HCT116 (cell line): ENCODE results near the gene GNAS-AS1. TPM values are rescaled to one million over a fixed set of nuclear protein-coding genes. Genes with fewer than 3 reads are reported as not detected.

Experiments
- ATAC-seq: fragments of 200-7000 bp; cut with Tn5 transposase; 2 replicates; pipeline ENCODE4 v1.9.1; 2020; ENCODE audit warnings: mild to moderate bottlenecking, moderate library complexity
- BruUV-seq: library from RNA; stranded (reverse); fragments of 400-500 nt; replicated peaks from 2 replicates; lab custom pipeline; 2021; lab: Mats Ljungman, UMichigan
- CTCF ChIA-PET: fragments of 300-600 bp; sonication (Branson Sonifier 250); formaldehyde crosslinking; loops from one replicate; lab custom pipeline; 2021; ENCODE audit warnings: antibody characterized with exemption; lab: Charles Lee
- POLR2A ChIA-PET: fragments of 300-600, 350-600 bp; sonication (Branson Sonifier 250); formaldehyde crosslinking; loops from one replicate; lab custom pipeline; 2021; ENCODE audit warnings: antibody characterized with exemption; lab: Charles Lee
- RAD21 ChIA-PET, 2 experiments: fragments of 300-600 bp; sonication (Branson Sonifier 250); formaldehyde crosslinking; loops; one replicate each; lab custom pipeline; 2023; ENCODE audit warnings: low total read pairs in 2 of 2; ENCODE audit not compliant: uncharacterized antibody in 2 of 2, unreplicated experiment in 2 of 2, low non-redundant PET in 1 of 2; lab: Charles Lee
- DNase-seq: peaks from one replicate; pipeline ENCODE4 v3.0.0-alpha.2; 2010; ENCODE audit warnings: low read depth, low spot score
- H2AFZ ChIP-seq: fragments of 200-600 bp; shearing (Covaris generic), sonication (generic); 2 replicates; pipeline ENCODE4 v1.6.1; 2017; ENCODE audit warnings: low read depth, mixed run types, mixed read lengths, antibody characterized with exemption, low read length; ENCODE audit not compliant: poor library complexity, severe bottlenecking
- H3K27ac ChIP-seq: 2 replicates; pipeline ENCODE4 v1.5.1; 2012; ENCODE audit warnings: low read depth, low read length
- H3K27me3 ChIP-seq: fragments of 200-600 bp; sonication (generic); 2 replicates; pipeline ENCODE4 v1.6.1; 2016; ENCODE audit warnings: mixed run types, low read length, mixed read lengths; ENCODE audit not compliant: insufficient read depth
- H3K36me3 ChIP-seq, 2 experiments: fragments of 200-500 bp in 1 of 2; fragments of 200-600 bp in 1 of 2; sonication (Bioruptor generic) in 1 of 2; sonication (generic) in 1 of 2; 2 replicates each; pipeline versions ENCODE4 v1.5.1 to v1.6.1; 2014 to 2016; ENCODE audit warnings: low read length in 2 of 2, inconsistent platforms in 1 of 2, mixed read lengths in 1 of 2, mixed run types in 1 of 2; ENCODE audit not compliant: insufficient read depth in 2 of 2, control insufficient read depth in 1 of 2
- H3K4me1 ChIP-seq, 2 experiments: fragments of 200-600 bp in 1 of 2; sonication (generic) in 1 of 2; 2 replicates each; pipeline versions ENCODE4 v1.5.1 to v1.6.1; 2012 to 2017; ENCODE audit warnings: low read length in 2 of 2, inconsistent platforms in 1 of 2, mild to moderate bottlenecking in 1 of 2, mixed read lengths in 1 of 2, mixed run types in 1 of 2, moderate library complexity in 1 of 2; ENCODE audit not compliant: insufficient read depth in 2 of 2, control insufficient read depth in 1 of 2
- H3K4me2 ChIP-seq: fragments of 200-600 bp; sonication (generic); 2 replicates; pipeline ENCODE4 v1.6.1; 2017; ENCODE audit warnings: mixed run types, low read length, mixed read lengths
- H3K4me3 ChIP-seq, 2 experiments: fragments of 200-600 bp in 1 of 2; sonication (generic) in 1 of 2; replicated peaks in 1 of 2; 2 replicates each; pipeline ENCODE4 v1.5.1; 2011 to 2016; ENCODE audit warnings: low read length in 2 of 2, control low read depth in 1 of 2, low read depth in 1 of 2, mild to moderate bottlenecking in 1 of 2, mixed read lengths in 1 of 2, mixed run types in 1 of 2
- H3K79me2 ChIP-seq: fragments of 200-600 bp; sonication (generic); 2 replicates; pipeline ENCODE4 v1.6.1; 2017; ENCODE audit warnings: mild to moderate bottlenecking, mixed run types, low read length, moderate library complexity, mixed read lengths; ENCODE audit not compliant: insufficient read depth
- H3K9ac ChIP-seq: fragments of 200-600 bp; sonication (generic); 2 replicates; pipeline ENCODE4 v1.6.1; 2016; ENCODE audit warnings: low read length, mixed read lengths
- H3K9me2 ChIP-seq: fragments of 200-600 bp; sonication (generic), shearing (Covaris generic); 2 replicates; pipeline ENCODE4 v1.6.1; 2017; ENCODE audit warnings: mixed run types, mild to moderate bottlenecking, moderate library complexity; ENCODE audit not compliant: insufficient read depth
- H3K9me3 ChIP-seq, 2 experiments: fragments of 200-500 bp in 1 of 2; fragments of 200-600 bp in 1 of 2; sonication (Bioruptor generic) in 1 of 2; sonication (generic) in 1 of 2; 2 replicates each; pipeline ENCODE4 v1.6.1; 2014 to 2017; ENCODE audit warnings: low read length in 2 of 2, mixed read lengths in 2 of 2, inconsistent platforms in 1 of 2, low read depth in 1 of 2, mild to moderate bottlenecking in 1 of 2, mixed run types in 1 of 2, moderate library complexity in 1 of 2; ENCODE audit not compliant: control insufficient read depth in 1 of 2, insufficient read depth in 1 of 2
- H4K20me1 ChIP-seq: fragments of 200-600 bp; sonication (generic), shearing (Covaris generic); 2 replicates; pipeline ENCODE4 v1.6.1; 2017; ENCODE audit warnings: mixed run types, mild to moderate bottlenecking, moderate library complexity; ENCODE audit not compliant: insufficient read depth
- CEBPB ChIP-seq: IDR thresholded peaks from 2 replicates; pipeline ENCODE4 v1.6.1; 2012; ENCODE audit warnings: low read depth
- ELF1 ChIP-seq: IDR thresholded peaks from 2 replicates; pipeline ENCODE4 v1.6.1; 2012; ENCODE audit warnings: low read depth, borderline replicate concordance
- EZH2 ChIP-seq: fragments of 200-600 bp; sonication (generic); IDR thresholded peaks from 2 replicates; pipeline ENCODE4 v1.6.1; 2017; ENCODE audit warnings: antibody characterized with exemption, mixed run types
- JUND ChIP-seq: IDR thresholded peaks from 2 replicates; pipeline ENCODE4 v1.6.1; 2012
- RAD21 ChIP-seq: IDR thresholded peaks from 2 replicates; pipeline ENCODE4 v1.6.1; 2012; ENCODE audit warnings: low read depth, mild to moderate bottlenecking
- intact Hi-C: fragments of 100-400 bp; cut with micrococcal nuclease; formaldehyde crosslinking; loops from 2 replicates; pipeline ENCODE4 v1.10.0; 2022
- total RNA-seq: library from RNA; stranded (reverse); gene quantifications from one replicate; pipeline ENCODE4 v1.2.1, GENCODE V29; 2021; ENCODE audit not compliant: unreplicated experiment
- TF ChIP-seq, protein P1 (sequence below), 3 experiments: fragments of 200-600 bp in 1 of 3; sonication (generic) in 1 of 3; IDR thresholded peaks in 2 of 3; conservative IDR thresholded peaks in 1 of 3; 2 replicates each; pipeline ENCODE4 v1.5.1; 2012 to 2017; ENCODE audit warnings: low read depth in 2 of 3, low read length in 2 of 3, antibody characterized with exemption in 1 of 3, borderline replicate concordance in 1 of 3, control low read depth in 1 of 3, mild to moderate bottlenecking in 1 of 3, mixed read lengths in 1 of 3, mixed run types in 1 of 3, moderate library complexity in 1 of 3; ENCODE audit not compliant: insufficient read depth in 1 of 3
- TF ChIP-seq, protein P2 (sequence below): IDR thresholded peaks from 2 replicates; pipeline ENCODE4 v1.6.1; 2012; ENCODE audit warnings: low read depth

GNAS-AS1 gene
- total RNA-seq, 1 experiment from 2014 or later = not detected

DNA sequence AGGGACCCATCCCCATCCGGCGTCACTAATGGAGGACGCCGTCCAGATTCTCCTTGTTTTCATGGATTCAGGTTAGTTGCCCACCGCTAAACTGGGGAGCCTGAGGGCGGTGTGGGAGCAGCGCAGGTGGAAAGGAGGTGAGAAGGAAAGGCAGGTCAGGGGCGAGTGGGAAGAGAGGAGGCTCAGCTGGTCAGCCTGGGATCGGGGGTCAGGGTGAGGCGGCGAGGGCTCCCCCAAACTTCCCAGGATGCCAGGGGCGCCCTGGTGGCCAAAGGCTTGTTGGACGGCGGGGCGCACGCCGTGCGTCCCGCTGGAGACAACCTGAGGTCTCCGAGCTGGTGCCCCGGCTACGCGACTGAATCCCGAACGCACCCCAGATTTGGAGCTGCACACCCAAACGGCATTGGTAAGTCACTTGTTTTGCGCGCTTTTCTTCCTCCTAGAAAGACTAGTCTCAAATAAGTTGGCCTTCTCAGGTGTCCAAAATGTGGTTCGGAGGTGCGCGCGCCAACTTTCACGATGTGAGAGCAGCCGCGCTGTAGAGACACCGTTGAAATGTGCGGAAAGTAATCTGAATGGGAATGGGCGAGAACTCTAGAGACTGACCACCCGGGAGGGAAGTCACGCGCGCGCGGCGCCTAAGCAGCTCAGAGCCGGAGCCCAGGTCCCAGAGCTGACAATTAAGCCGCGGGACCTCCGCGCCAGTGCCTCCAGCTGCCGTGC lies 9.7 kb downstream of the GNAS-AS1 start:
- intact Hi-C loops = no loop called here
- Histone ChIP-seq H3K9me3 (no peaks in the 10 kb centered on the region), H3K4me3 (no peak overlapping the region), H3K9me2 (no peaks in the 10 kb centered on the region), H3K27ac (no peak overlapping the region), H3K36me3 (no peaks in the 10 kb centered on the region), H3K4me1 (no peaks in the 10 kb centered on the region)
- ATAC-seq (no peak), DNase-seq (no peak)
- ChIA-PET RAD21 (no interaction called here), POLR2A (no interaction called here)
- TF ChIP-seq JUND = no peak
- TF ChIP-seq, protein P1, sequence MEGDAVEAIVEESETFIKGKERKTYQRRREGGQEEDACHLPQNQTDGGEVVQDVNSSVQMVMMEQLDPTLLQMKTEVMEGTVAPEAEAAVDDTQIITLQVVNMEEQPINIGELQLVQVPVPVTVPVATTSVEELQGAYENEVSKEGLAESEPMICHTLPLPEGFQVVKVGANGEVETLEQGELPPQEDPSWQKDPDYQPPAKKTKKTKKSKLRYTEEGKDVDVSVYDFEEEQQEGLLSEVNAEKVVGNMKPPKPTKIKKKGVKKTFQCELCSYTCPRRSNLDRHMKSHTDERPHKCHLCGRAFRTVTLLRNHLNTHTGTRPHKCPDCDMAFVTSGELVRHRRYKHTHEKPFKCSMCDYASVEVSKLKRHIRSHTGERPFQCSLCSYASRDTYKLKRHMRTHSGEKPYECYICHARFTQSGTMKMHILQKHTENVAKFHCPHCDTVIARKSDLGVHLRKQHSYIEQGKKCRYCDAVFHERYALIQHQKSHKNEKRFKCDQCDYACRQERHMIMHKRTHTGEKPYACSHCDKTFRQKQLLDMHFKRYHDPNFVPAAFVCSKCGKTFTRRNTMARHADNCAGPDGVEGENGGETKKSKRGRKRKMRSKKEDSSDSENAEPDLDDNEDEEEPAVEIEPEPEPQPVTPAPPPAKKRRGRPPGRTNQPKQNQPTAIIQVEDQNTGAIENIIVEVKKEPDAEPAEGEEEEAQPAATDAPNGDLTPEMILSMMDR (IDR thresholded peaks at IDR 0.05 in 2 of 3, conservative IDR thresholded peaks at IDR 0.05 in 1 of 3; ENCODE audit: borderline replicate concordance in 1 of 3, insufficient read depth in 1 of 3, low read depth in 2 of 3, low read length in 2 of 3) = no peak
- no peak for TF ChIP-seq EZH2
- TF ChIP-seq ELF1 = no peak
- no peak for TF ChIP-seq RAD21
- no peak for TF ChIP-seq CEBPB
- TF ChIP-seq, protein P2, sequence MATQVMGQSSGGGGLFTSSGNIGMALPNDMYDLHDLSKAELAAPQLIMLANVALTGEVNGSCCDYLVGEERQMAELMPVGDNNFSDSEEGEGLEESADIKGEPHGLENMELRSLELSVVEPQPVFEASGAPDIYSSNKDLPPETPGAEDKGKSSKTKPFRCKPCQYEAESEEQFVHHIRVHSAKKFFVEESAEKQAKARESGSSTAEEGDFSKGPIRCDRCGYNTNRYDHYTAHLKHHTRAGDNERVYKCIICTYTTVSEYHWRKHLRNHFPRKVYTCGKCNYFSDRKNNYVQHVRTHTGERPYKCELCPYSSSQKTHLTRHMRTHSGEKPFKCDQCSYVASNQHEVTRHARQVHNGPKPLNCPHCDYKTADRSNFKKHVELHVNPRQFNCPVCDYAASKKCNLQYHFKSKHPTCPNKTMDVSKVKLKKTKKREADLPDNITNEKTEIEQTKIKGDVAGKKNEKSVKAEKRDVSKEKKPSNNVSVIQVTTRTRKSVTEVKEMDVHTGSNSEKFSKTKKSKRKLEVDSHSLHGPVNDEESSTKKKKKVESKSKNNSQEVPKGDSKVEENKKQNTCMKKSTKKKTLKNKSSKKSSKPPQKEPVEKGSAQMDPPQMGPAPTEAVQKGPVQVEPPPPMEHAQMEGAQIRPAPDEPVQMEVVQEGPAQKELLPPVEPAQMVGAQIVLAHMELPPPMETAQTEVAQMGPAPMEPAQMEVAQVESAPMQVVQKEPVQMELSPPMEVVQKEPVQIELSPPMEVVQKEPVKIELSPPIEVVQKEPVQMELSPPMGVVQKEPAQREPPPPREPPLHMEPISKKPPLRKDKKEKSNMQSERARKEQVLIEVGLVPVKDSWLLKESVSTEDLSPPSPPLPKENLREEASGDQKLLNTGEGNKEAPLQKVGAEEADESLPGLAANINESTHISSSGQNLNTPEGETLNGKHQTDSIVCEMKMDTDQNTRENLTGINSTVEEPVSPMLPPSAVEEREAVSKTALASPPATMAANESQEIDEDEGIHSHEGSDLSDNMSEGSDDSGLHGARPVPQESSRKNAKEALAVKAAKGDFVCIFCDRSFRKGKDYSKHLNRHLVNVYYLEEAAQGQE = no peak
- TF ChIP-seq, all 23 proteins: peak for 0
- no peak overlapping the region for H2AFZ ChIP-seq
- no peak overlapping the region for H3K9ac ChIP-seq
- CTCF ChIA-PET = interaction anchor here (1.9 kb wide), 1 partner anchor 359 kb away, joined by 6 read pairs; no protein-coding TSS in a partner anchor
- no peaks in the 10 kb centered on the region for H3K79me2 ChIP-seq
- peaks cover 13% of the 10 kb centered on the region; the same call in 1 of the 2 replicates for H3K27me3 ChIP-seq
- no TSS peak for BruUV-seq
- H3K4me2 ChIP-seq = no peak overlapping the region
- H4K20me1 ChIP-seq = no peaks in the 10 kb centered on the region
